ENCODE measurements around the gene RND3.

Gene RND3

GRCh38 chr2:150479075-150479915 is 8.2 kb downstream of the RND3 start:
- in situ Hi-C loops (cut with MboI; ENCODE audit: low pct_unique_long_range_greater_than_20kb, low sequenced_read_pairs, unreplicated experiment): loop anchor here (25.0 kb wide), 1 partner anchor 892 kb away; the partner anchor contains the start of gene MMADHC
- no peak for TF ChIP-seq CTCF (IDR thresholded peaks at IDR 0.05; ENCODE audit: extremely low read depth, insufficient read depth, missing control alignments)
- no peak for DNase-seq (ENCODE audit: low spot score)

- TF ChIP-seq CTCF (IDR thresholded peaks at IDR 0.05; ENCODE audit: extremely low read depth, insufficient read depth, missing control alignments): no peak
- in situ Hi-C loops (cut with MboI; ENCODE audit: low pct_unique_long_range_greater_than_20kb, low sequenced_read_pairs, unreplicated experiment): loop anchor here (25.0 kb wide), 1 partner anchor 891 kb away; the partner anchor contains the start of gene MMADHC
Observed at GRCh38 chr2:150478200-150478974, 9.1 kb downstream of the RND3 start.

GRCh38 chr2:150477347-150477746 is 10.1 kb downstream of the RND3 start:
- no peak for TF ChIP-seq CTCF (IDR thresholded peaks at IDR 0.05; ENCODE audit: extremely low read depth, insufficient read depth, missing control alignments)
- in situ Hi-C loops (cut with MboI; ENCODE audit: low pct_unique_long_range_greater_than_20kb, low sequenced_read_pairs, unreplicated experiment): loop anchor here (25.0 kb wide), 1 partner anchor 890 kb away; the partner anchor contains the start of gene MMADHC
- no peak for DNase-seq (ENCODE audit: low spot score)

More at GRCh38 chr2:150478200-150478974, 9.1 kb downstream of the RND3 start:
- no peak for DNase-seq (ENCODE audit: low spot score)

- in situ Hi-C loops (cut with MboI; ENCODE audit: low pct_unique_long_range_greater_than_20kb, low sequenced_read_pairs, unreplicated experiment): loop anchor here (25.0 kb wide), 1 partner anchor 890 kb away; the partner anchor contains the start of gene MMADHC
- TF ChIP-seq CTCF (IDR thresholded peaks at IDR 0.05; ENCODE audit: extremely low read depth, insufficient read depth, missing control alignments): no peak
- DNase-seq (ENCODE audit: low spot score): no peak
Observed at GRCh38 chr2:150476809-150477302, 10.6 kb downstream of the RND3 start.

GRCh38 chr2:150476286-150476685 is 11.2 kb downstream of the RND3 start:
- in situ Hi-C loops (cut with MboI; ENCODE audit: low pct_unique_long_range_greater_than_20kb, low sequenced_read_pairs, unreplicated experiment): loop anchor here (25.0 kb wide), 1 partner anchor 889 kb away; the partner anchor contains the start of gene MMADHC
- no peak for DNase-seq (ENCODE audit: low spot score)

More at GRCh38 chr2:150476286-150476685, 11.2 kb downstream of the RND3 start:
- TF ChIP-seq CTCF (IDR thresholded peaks at IDR 0.05; ENCODE audit: extremely low read depth, insufficient read depth, missing control alignments): no peak

All from GM13977 (cell line).